H9 (cell line): ENCODE measurements around the gene PADI6. TPM values are rescaled to one million over a fixed set of nuclear protein-coding genes. Genes with fewer than 3 reads are reported as not detected.

Experiments used
- DNase-seq: peaks from one replicate; pipeline ENCODE4 v3.0.0-alpha.2; 2017
- H2AFZ ChIP-seq: one replicate; pipeline ENCODE4 v1.6.1; 2013; ENCODE audit warnings: mild to moderate bottlenecking, low read length, control low read depth, moderate library complexity
- H2AK5ac ChIP-seq: 2 replicates; pipeline ENCODE4 v1.6.1; 2013; ENCODE audit warnings: low read length, control low read depth, mixed read lengths; ENCODE audit not compliant: insufficient read length
- H2BK120ac ChIP-seq: one replicate; pipeline ENCODE4 v1.6.1; 2013; ENCODE audit warnings: low read depth, mild to moderate bottlenecking, low read length, control low read depth, inconsistent platforms; ENCODE audit not compliant: poor library complexity, severe bottlenecking
- H2BK12ac ChIP-seq: 2 replicates; pipeline ENCODE4 v1.6.1; 2013; ENCODE audit warnings: low read length, control low read depth, mixed read lengths, low read depth; ENCODE audit not compliant: insufficient read length
- H2BK15ac ChIP-seq: 2 replicates; pipeline ENCODE4 v1.6.1; 2013; ENCODE audit warnings: low read depth, low read length, control low read depth
- H2BK20ac ChIP-seq: one replicate; pipeline ENCODE4 v1.6.1; 2013; ENCODE audit warnings: low read depth, mild to moderate bottlenecking, low read length, control low read depth, inconsistent platforms; ENCODE audit not compliant: poor library complexity, severe bottlenecking
- H2BK5ac ChIP-seq: 2 replicates; pipeline ENCODE4 v1.6.1; 2013; ENCODE audit warnings: low read length, control low read depth, mixed read lengths; ENCODE audit not compliant: insufficient read length
- H3K14ac ChIP-seq: 2 replicates; pipeline ENCODE4 v1.6.1; 2013; ENCODE audit warnings: low read length, control low read depth; ENCODE audit not compliant: insufficient read depth
- H3K18ac ChIP-seq: 2 replicates; pipeline ENCODE4 v1.6.1; 2013; ENCODE audit warnings: low read depth, mild to moderate bottlenecking, mixed read lengths, low read length, control low read depth; ENCODE audit not compliant: insufficient read length
- H3K23ac ChIP-seq: 2 replicates; pipeline ENCODE4 v1.6.1; 2013; ENCODE audit warnings: low read length, control low read depth, mixed read lengths, low read depth; ENCODE audit not compliant: insufficient read length
- H3K23me2 ChIP-seq: 2 replicates; pipeline ENCODE4 v1.6.1; 2013; ENCODE audit warnings: low read depth, mild to moderate bottlenecking, mixed read lengths, low read length, control low read depth; ENCODE audit not compliant: insufficient read length, poor library complexity, severe bottlenecking
- H3K27ac ChIP-seq: 2 replicates; pipeline ENCODE4 v1.5.1; 2013; ENCODE audit warnings: low read length, control low read depth, mixed read lengths, low read depth; ENCODE audit not compliant: insufficient read length
- H3K27me3 ChIP-seq: 2 replicates; pipeline ENCODE4 v1.6.1; 2013; ENCODE audit warnings: low read length, control low read depth, inconsistent platforms; ENCODE audit not compliant: insufficient read depth
- H3K4ac ChIP-seq: 2 replicates; pipeline ENCODE4 v1.6.1; 2013; ENCODE audit warnings: low read depth, mild to moderate bottlenecking, control low read depth, inconsistent platforms, low read length, moderate library complexity
- H3K4me1 ChIP-seq: 2 replicates; pipeline ENCODE4 v1.6.1; 2013; ENCODE audit warnings: low read length, control low read depth, inconsistent platforms; ENCODE audit not compliant: insufficient read depth
- H3K4me2 ChIP-seq: 2 replicates; pipeline ENCODE4 v1.6.1; 2013; ENCODE audit warnings: low read length, control low read depth, mixed read lengths; ENCODE audit not compliant: insufficient read length, insufficient read depth
- H3K56ac ChIP-seq: 2 replicates; pipeline ENCODE4 v1.6.1; 2013; ENCODE audit warnings: low read depth, mild to moderate bottlenecking, mixed read lengths, low read length, control low read depth; ENCODE audit not compliant: insufficient read length
- H3K79me1 ChIP-seq: 2 replicates; pipeline ENCODE4 v1.6.1; 2013; ENCODE audit warnings: low read depth, mild to moderate bottlenecking, moderate library complexity, low read length, control low read depth, inconsistent platforms; ENCODE audit not compliant: insufficient read depth, poor library complexity, severe bottlenecking
- H3K79me2 ChIP-seq: 2 replicates; pipeline ENCODE4 v1.6.1; 2013; ENCODE audit warnings: low read length, control low read depth, inconsistent platforms; ENCODE audit not compliant: insufficient read depth
- H3K9ac ChIP-seq: 2 replicates; pipeline ENCODE4 v1.6.1; 2013; ENCODE audit warnings: low read length, control low read depth, mixed read lengths; ENCODE audit not compliant: insufficient read length; ENCODE audit errors: extremely low read depth
- H3K9me3 ChIP-seq: one replicate; pipeline ENCODE4 v1.6.1; 2013; ENCODE audit warnings: low read depth, low read length, inconsistent platforms; ENCODE audit not compliant: control insufficient read depth
- H3T11ph ChIP-seq: one replicate; pipeline ENCODE4 v1.6.1; 2013; ENCODE audit warnings: mild to moderate bottlenecking, low read length, control low read depth, inconsistent platforms
- H4K20me1 ChIP-seq: one replicate; pipeline ENCODE4 v1.6.1; 2013; ENCODE audit not compliant: control insufficient read depth, insufficient read length, insufficient read depth
- H4K5ac ChIP-seq: 2 replicates; pipeline ENCODE4 v1.6.1; 2013; ENCODE audit warnings: low read depth, mild to moderate bottlenecking, mixed read lengths, low read length, control low read depth; ENCODE audit not compliant: insufficient read length
- H4K8ac ChIP-seq: replicated peaks from 2 replicates; pipeline ENCODE4 v1.6.1; 2013; ENCODE audit warnings: low read length, control low read depth, mixed read lengths, low read depth; ENCODE audit not compliant: insufficient read length
- H4K91ac ChIP-seq: 2 replicates; pipeline ENCODE4 v1.6.1; 2013; ENCODE audit warnings: low read depth, mild to moderate bottlenecking, moderate library complexity, mixed read lengths, low read length, control low read depth; ENCODE audit not compliant: insufficient read length
- H3K27ac Mint-ChIP-seq, 3 experiments: 2 replicates in 2 of 3; 3 replicates in 1 of 3; pipeline ENCODE4 v1.8.0; 2020 to 2021; ENCODE audit warnings: mixed read lengths in 3 of 3, mild to moderate bottlenecking in 1 of 3, moderate library complexity in 1 of 3
- H3K27me3 Mint-ChIP-seq: 2 replicates; pipeline ENCODE4 v1.8.0; 2021; ENCODE audit warnings: low read depth, mild to moderate bottlenecking, moderate library complexity, mixed read lengths
- H3K36me3 Mint-ChIP-seq, 3 experiments: 2 replicates in 2 of 3; 3 replicates in 1 of 3; pipeline ENCODE4 v1.8.0; 2020 to 2021; ENCODE audit warnings: low read depth in 3 of 3, mixed read lengths in 3 of 3; ENCODE audit not compliant: insufficient read depth in 1 of 3
- H3K4me1 Mint-ChIP-seq, 2 experiments: 2 replicates each; pipeline ENCODE4 v1.8.0; 2020; ENCODE audit warnings: mixed read lengths in 2 of 2
- H3K4me3 Mint-ChIP-seq, 2 experiments: 2 replicates in 1 of 2; 3 replicates in 1 of 2; pipeline ENCODE4 v1.8.0; 2020 to 2021; ENCODE audit warnings: mild to moderate bottlenecking in 2 of 2, mixed read lengths in 2 of 2, moderate library complexity in 1 of 2
- H3K9me3 Mint-ChIP-seq, 2 experiments: 2 replicates in 1 of 2; 3 replicates in 1 of 2; pipeline ENCODE4 v1.8.0; 2020; ENCODE audit warnings: mild to moderate bottlenecking in 2 of 2, mixed read lengths in 2 of 2, moderate library complexity in 1 of 2
- WGBS: extraction: QIAGEN DNeasy Blood & Tissue Kit; methylation state at CpG from one replicate; pipeline ENCODE4 v1.1.7; 2013; ENCODE audit warnings: missing lambda C conversion rate, low lambda C conversion rate, mixed read lengths; ENCODE audit not compliant: insufficient read length; ENCODE audit errors: extremely low coverage; 5-methylcytosine and 5-hydroxymethylcytosine counted together
- total RNA-seq: library from RNA; stranded (reverse); gene quantifications from 2 replicates; pipeline ENCODE4 v1.2.1, GENCODE V29; 2021
- TF ChIP-seq, protein P1 (sequence below): fragments of 200-600 bp; sonication (generic); conservative IDR thresholded peaks from 3 replicates; pipeline ENCODE4 v1.8.0; 2021; ENCODE audit warnings: antibody characterized with exemption, mild to moderate bottlenecking

PADI6 gene
- total RNA-seq, 1 experiment from 2014 or later, result not detected

DNA sequence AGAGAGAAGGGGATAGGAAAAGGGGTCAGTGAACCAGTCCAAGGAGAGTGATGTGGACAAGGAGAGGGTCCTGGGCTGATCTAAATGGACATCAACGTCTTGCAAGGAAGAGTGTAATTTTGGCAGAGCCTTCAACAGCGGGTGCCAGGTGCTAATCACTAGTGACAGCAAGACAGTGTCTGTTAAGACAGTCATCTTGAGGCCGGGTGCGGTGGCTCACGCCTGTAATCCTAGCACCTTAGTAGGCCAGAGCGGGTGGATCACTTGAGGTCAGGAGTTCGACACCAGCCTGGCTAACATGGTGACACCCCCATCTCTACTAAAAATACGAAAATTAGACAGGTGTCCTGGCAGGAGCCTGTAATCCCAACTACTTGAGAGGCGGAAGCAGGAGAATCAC is 12.2 kb upstream of the PADI6 start:
- no peak overlapping the region for H2AFZ ChIP-seq
- TF ChIP-seq, protein P1, sequence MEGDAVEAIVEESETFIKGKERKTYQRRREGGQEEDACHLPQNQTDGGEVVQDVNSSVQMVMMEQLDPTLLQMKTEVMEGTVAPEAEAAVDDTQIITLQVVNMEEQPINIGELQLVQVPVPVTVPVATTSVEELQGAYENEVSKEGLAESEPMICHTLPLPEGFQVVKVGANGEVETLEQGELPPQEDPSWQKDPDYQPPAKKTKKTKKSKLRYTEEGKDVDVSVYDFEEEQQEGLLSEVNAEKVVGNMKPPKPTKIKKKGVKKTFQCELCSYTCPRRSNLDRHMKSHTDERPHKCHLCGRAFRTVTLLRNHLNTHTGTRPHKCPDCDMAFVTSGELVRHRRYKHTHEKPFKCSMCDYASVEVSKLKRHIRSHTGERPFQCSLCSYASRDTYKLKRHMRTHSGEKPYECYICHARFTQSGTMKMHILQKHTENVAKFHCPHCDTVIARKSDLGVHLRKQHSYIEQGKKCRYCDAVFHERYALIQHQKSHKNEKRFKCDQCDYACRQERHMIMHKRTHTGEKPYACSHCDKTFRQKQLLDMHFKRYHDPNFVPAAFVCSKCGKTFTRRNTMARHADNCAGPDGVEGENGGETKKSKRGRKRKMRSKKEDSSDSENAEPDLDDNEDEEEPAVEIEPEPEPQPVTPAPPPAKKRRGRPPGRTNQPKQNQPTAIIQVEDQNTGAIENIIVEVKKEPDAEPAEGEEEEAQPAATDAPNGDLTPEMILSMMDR, result no peak

More for the DNA sequence above, 12.2 kb upstream of the PADI6 start:
- Mint-ChIP-seq H3K27ac (no peak overlapping the region), H3K9me3 (no peaks in the 10 kb centered on the region; a peak in 1 of 5 replicates), H3K36me3 (no peaks in the 10 kb centered on the region), H3K4me3 (no peak overlapping the region), H3K4me1 (peaks cover 9 to 11% of the 10 kb centered on the region in 2 experiments; a peak in 3 of 4 replicates), H3K27me3 (no peaks in the 10 kb centered on the region; the same call in 1 of the 2 replicates)
- Histone ChIP-seq H2BK120ac (no peak overlapping the region), H3K56ac (no peak overlapping the region), H3K27me3 (no peaks in the 10 kb centered on the region), H3K27ac (no peak overlapping the region), H2BK15ac (no peak overlapping the region), H3K18ac (no peak overlapping the region), H3K79me2 (no peaks in the 10 kb centered on the region), H3K4ac (no peak overlapping the region), H2AK5ac (no peak overlapping the region), H2BK12ac (no peak overlapping the region), H3K79me1 (no peaks in the 10 kb centered on the region), H4K91ac (no peak overlapping the region), H4K20me1 (no peaks in the 10 kb centered on the region), H3K23ac (no peak overlapping the region), H3K9me3 (no peaks in the 10 kb centered on the region), H3K9ac (no peak overlapping the region), H3K4me1 (no peaks in the 10 kb centered on the region), H3K4me2 (no peak overlapping the region), H4K8ac (no peak overlapping the region), H3K14ac (no peak overlapping the region), H3K23me2 (no peaks in the 10 kb centered on the region), H2BK20ac (no peak overlapping the region), H4K5ac (no peak overlapping the region), H2BK5ac (no peak overlapping the region), H3T11ph (no peak overlapping the region)
- DNase-seq, result no peak
- no CpG with 5 or more reads among the region's 9 CpGs for WGBS
